Activated CD8-positive, alpha-beta memory T cell treated with anti-CD3 and anti-CD28 coated beads, Interleukin-2, amount 10 ng/mL, durations not matched to agents 7 days and 5 days (primary cell): ENCODE data around the gene NCL. TPM values are rescaled to one million over a fixed set of nuclear protein-coding genes. Genes with fewer than 3 reads are reported as not detected.
"Not testable (repeated sequence)": the region's sequence is repeated elsewhere in the genome, so short reads cannot be mapped to it uniquely, and the experiment has no call there.

Source experiments
- ATAC-seq: fragments of 150-1000 bp; cut with Tn5 transposase; one replicate; pipeline ENCODE4 v1.10.0; 2021; ENCODE audit warnings: moderate library complexity
- CTCF ChIA-PET: fragments of 350-600 bp; sonication (Branson Sonifier 250); formaldehyde crosslinking; loops from one replicate; lab custom pipeline; 2021; ENCODE audit warnings: antibody characterized with exemption; lab: Charles Lee
- DNase-seq: peaks from one replicate; pipeline ENCODE4 v3.0.0-alpha.2; 2020
- H3K27ac Mint-ChIP-seq: one replicate; pipeline ENCODE4 v1.8.0; 2021; ENCODE audit warnings: mild to moderate bottlenecking, mixed read lengths
- H3K27me3 Mint-ChIP-seq: one replicate; pipeline ENCODE4 v1.8.0; 2021; ENCODE audit warnings: mixed read lengths
- H3K36me3 Mint-ChIP-seq: one replicate; pipeline ENCODE4 v1.8.0; 2021; ENCODE audit warnings: mild to moderate bottlenecking, mixed read lengths
- H3K4me1 Mint-ChIP-seq: one replicate; pipeline ENCODE4 v1.8.0; 2021; ENCODE audit warnings: mixed read lengths
- H3K4me3 Mint-ChIP-seq: one replicate; pipeline ENCODE4 v1.8.0; 2021; ENCODE audit warnings: mild to moderate bottlenecking, moderate library complexity, mixed read lengths
- H3K9me3 Mint-ChIP-seq: one replicate; pipeline ENCODE4 v1.8.0; 2022; ENCODE audit warnings: low read depth, mixed read lengths
- total RNA-seq, 2 experiments: library from RNA; stranded (reverse); gene quantifications; one replicate each; pipeline ENCODE4 v1.2.3, GENCODE V29; 2021

Gene NCL
- total RNA-seq, 2 experiments from 2014 or later, result 634 to 820 TPM

GRCh38 chr2:231449503-231450054, 14.7 kb downstream of the NCL start:
- no peaks in the 10 kb centered on the region for H3K9me3 Mint-ChIP-seq
- no peak for DNase-seq
- H3K27me3 Mint-ChIP-seq, result no peaks in the 10 kb centered on the region
- no peak for ATAC-seq
- no peak overlapping the region for H3K27ac Mint-ChIP-seq
- no peak overlapping the region for H3K4me3 Mint-ChIP-seq
- H3K36me3 Mint-ChIP-seq, result peaks cover 19% of the 10 kb centered on the region
- CTCF ChIA-PET, result no interaction called here
- H3K4me1 Mint-ChIP-seq, result peaks cover 3% of the 10 kb centered on the region

- Mint-ChIP-seq H3K4me1 (peaks cover 9% of the 10 kb centered on the region), H3K27me3 (peaks cover under 1% of the 10 kb centered on the region), H3K36me3 (peaks cover 5% of the 10 kb centered on the region), H3K27ac (no peak overlapping the region), H3K4me3 (no peak overlapping the region), H3K9me3 (peaks cover 4% of the 10 kb centered on the region)
- CTCF ChIA-PET, result interaction anchor here (1.4 kb wide), 1 partner anchor 15 kb away, joined by 3 read pairs; no protein-coding TSS in a partner anchor
- ATAC-seq, result no peak
- no peak for DNase-seq
Measured at GRCh38 chr2:231436957-231437356, 27.3 kb downstream of the NCL start.

GRCh38 chr2:231433990-231434389, 30.3 kb downstream of the NCL start:
- peaks cover 23% of the 10 kb centered on the region for H3K36me3 Mint-ChIP-seq
- no peak for DNase-seq
- H3K27ac Mint-ChIP-seq, result peak overlapping the region; percentile 56
- H3K4me3 Mint-ChIP-seq, result no peak overlapping the region
- CTCF ChIA-PET, result interaction anchor here (1.2 to 1.5 kb wide), 2 partner anchors 49 to 207 kb away, joined by 3 to 5 read pairs; no protein-coding TSS in a partner anchor
- peak; percentile 42 for ATAC-seq
- H3K9me3 Mint-ChIP-seq, result peaks cover 18% of the 10 kb centered on the region
- H3K4me1 Mint-ChIP-seq, result peaks cover 9% of the 10 kb centered on the region
- peaks cover 3% of the 10 kb centered on the region for H3K27me3 Mint-ChIP-seq

GRCh38 chr2:231431606-231432005, 32.7 kb downstream of the NCL start:
- Mint-ChIP-seq H3K27ac (no peak overlapping the region), H3K36me3 (peaks cover 25% of the 10 kb centered on the region), H3K4me3 (no peak overlapping the region), H3K9me3 (peaks cover 18% of the 10 kb centered on the region), H3K4me1 (peaks cover 16% of the 10 kb centered on the region), H3K27me3 (peaks cover 3% of the 10 kb centered on the region)
- CTCF ChIA-PET, result no interaction called here
- ATAC-seq (no peak), DNase-seq (no peak)

- DNase-seq, H3K27ac Mint-ChIP-seq, H3K27me3 Mint-ChIP-seq, CTCF ChIA-PET, H3K4me3 Mint-ChIP-seq, ATAC-seq: not testable (repeated sequence)
- peaks cover 28% of the 10 kb centered on the region for H3K4me1 Mint-ChIP-seq
- peaks cover 18% of the 10 kb centered on the region for H3K9me3 Mint-ChIP-seq
- H3K36me3 Mint-ChIP-seq, result peaks cover 25% of the 10 kb centered on the region
Measured at GRCh38 chr2:231430437-231430836, 33.8 kb downstream of the NCL start.

- H3K27ac Mint-ChIP-seq, result no peak overlapping the region
- H3K9me3 Mint-ChIP-seq, result peaks cover 18% of the 10 kb centered on the region
- DNase-seq (no peak), ATAC-seq (no peak)
- H3K4me1 Mint-ChIP-seq, result peaks cover 32% of the 10 kb centered on the region
- peaks cover 25% of the 10 kb centered on the region for H3K36me3 Mint-ChIP-seq
- CTCF ChIA-PET, result interaction anchor here (0.8 kb wide), 2 partner anchors 22 to 202 kb away, joined by 4 read pairs; no protein-coding TSS in a partner anchor
- H3K27me3 Mint-ChIP-seq, result peaks cover 3% of the 10 kb centered on the region
- H3K4me3 Mint-ChIP-seq, result no peak overlapping the region
Measured at GRCh38 chr2:231429901-231430300, 34.4 kb downstream of the NCL start.

- CTCF ChIA-PET, result interaction anchor here (0.8 kb wide), 2 partner anchors 23 to 202 kb away, joined by 4 read pairs; no protein-coding TSS in a partner anchor
- no peak overlapping the region for H3K4me3 Mint-ChIP-seq
- H3K36me3 Mint-ChIP-seq, result peaks cover 25% of the 10 kb centered on the region
- peaks cover 32% of the 10 kb centered on the region for H3K4me1 Mint-ChIP-seq
- H3K27me3 Mint-ChIP-seq, result peaks cover 3% of the 10 kb centered on the region
- H3K9me3 Mint-ChIP-seq, result peaks cover 18% of the 10 kb centered on the region
- ATAC-seq (no peak), DNase-seq (no peak)
- H3K27ac Mint-ChIP-seq, result no peak overlapping the region
Measured at GRCh38 chr2:231429152-231429551, 35.1 kb downstream of the NCL start.

GRCh38 chr2:231427116-231427515, 37.2 kb downstream of the NCL start:
- peaks cover 3% of the 10 kb centered on the region for H3K27me3 Mint-ChIP-seq
- H3K36me3 Mint-ChIP-seq, result peaks cover 22% of the 10 kb centered on the region
- no peak for DNase-seq
- H3K4me1 Mint-ChIP-seq, result peaks cover 25% of the 10 kb centered on the region
- peak; percentile 13 for ATAC-seq
- peaks cover 16% of the 10 kb centered on the region for H3K9me3 Mint-ChIP-seq
- H3K4me3 Mint-ChIP-seq, result peak overlapping the region; percentile 66
- H3K27ac Mint-ChIP-seq, result peak overlapping the region; percentile 91
- CTCF ChIA-PET, result interaction anchor here (1.4 to 2.3 kb wide), 3 partner anchors 15 to 200 kb away, joined by 4 to 8 read pairs (median 4); no protein-coding TSS in a partner anchor

GRCh38 chr2:231425811-231426703, 38.2 kb downstream of the NCL start:
- H3K36me3 Mint-ChIP-seq, result peaks cover 11% of the 10 kb centered on the region
- H3K27ac Mint-ChIP-seq, result peak overlapping the region; percentile 91

GRCh38 chr2:231425291-231425810, 38.9 kb downstream of the NCL start:
- H3K9me3 Mint-ChIP-seq, result peaks cover under 1% of the 10 kb centered on the region
- CTCF ChIA-PET, result interaction anchor here (0.8 to 2.3 kb wide), 9 partner anchors 10 to 198 kb away, joined by 3 to 20 read pairs (median 4); no protein-coding TSS in a partner anchor

More at GRCh38 chr2:231425811-231426703, 38.2 kb downstream of the NCL start:
- H3K27me3 Mint-ChIP-seq, result no peaks in the 10 kb centered on the region
- peaks cover 6% of the 10 kb centered on the region for H3K9me3 Mint-ChIP-seq
- H3K4me1 Mint-ChIP-seq, result peaks cover 25% of the 10 kb centered on the region
- peak overlapping the region; percentile 66 for H3K4me3 Mint-ChIP-seq
- ATAC-seq (peak; percentile 86), DNase-seq (peak; percentile 89)
- CTCF ChIA-PET, result interaction anchor here (0.8 to 2.3 kb wide), 8 partner anchors 11 to 199 kb away, joined by 3 to 20 read pairs (median 4); no protein-coding TSS in a partner anchor

GRCh38 chr2:231423176-231423575, 41.1 kb downstream of the NCL start:
- Mint-ChIP-seq H3K27ac (no peak overlapping the region), H3K27me3 (no peaks in the 10 kb centered on the region), H3K36me3 (peaks cover 3% of the 10 kb centered on the region), H3K9me3 (no peaks in the 10 kb centered on the region), H3K4me1 (peaks cover 25% of the 10 kb centered on the region), H3K4me3 (no peak overlapping the region)
- ATAC-seq (no peak), DNase-seq (no peak)
- CTCF ChIA-PET, result interaction anchor here (1.1 kb wide), 1 partner anchor 10 kb away, joined by 3 read pairs; no protein-coding TSS in a partner anchor

More at GRCh38 chr2:231425291-231425810, 38.9 kb downstream of the NCL start:
- H3K27me3 Mint-ChIP-seq, result no peaks in the 10 kb centered on the region
- no peak overlapping the region for H3K4me3 Mint-ChIP-seq
- DNase-seq (peak; percentile 48), ATAC-seq (no peak)
- peak overlapping the region; percentile 91 for H3K27ac Mint-ChIP-seq
- H3K4me1 Mint-ChIP-seq, result peaks cover 25% of the 10 kb centered on the region
- peaks cover 6% of the 10 kb centered on the region for H3K36me3 Mint-ChIP-seq

GRCh38 chr2:231422056-231422455, 42.2 kb downstream of the NCL start:
- ATAC-seq, result no peak
- Mint-ChIP-seq H3K27me3 (peaks cover 5% of the 10 kb centered on the region), H3K27ac (no peak overlapping the region), H3K9me3 (no peaks in the 10 kb centered on the region), H3K4me3 (no peak overlapping the region), H3K36me3 (peaks cover under 1% of the 10 kb centered on the region), H3K4me1 (peaks cover 23% of the 10 kb centered on the region)
- DNase-seq, result no peak
- CTCF ChIA-PET, result interaction anchor here (1.1 to 1.9 kb wide), 2 partner anchors 9 kb away, joined by 3 to 4 read pairs; no protein-coding TSS in a partner anchor
